Measurements from ENCODE around the gene JAML. TPM values are rescaled to one million over a fixed set of nuclear protein-coding genes. Genes with fewer than 3 reads are reported as not detected.
A peak's percentile ranks its signal among the peaks of the same experiment; 100 is the strongest.

The JAML gene
- total and polyA plus RNA-seq, 9 of the 15 experiments (the other 6 are each of a cell fraction or from before 2014, with no cell fraction given), result 0.05 to 0.32 (median 0.22) TPM; not detected in 4

- Histone ChIP-seq H4K20me1 (replicated peaks; ENCODE audit: control insufficient read depth, insufficient read depth, low read length) (no peaks in the 10 kb centered on the region), H3K79me2 (ENCODE audit: control insufficient read depth, insufficient read depth, low read length) (no peaks in the 10 kb centered on the region), H3K9me3 (replicated peaks; ENCODE audit: control insufficient read depth, insufficient read depth, low read depth, low read length) (no peaks in the 10 kb centered on the region), H3K4me1 (replicated peaks in 1 of 2; ENCODE audit: control insufficient read depth in 2 of 2, insufficient read depth in 2 of 2, low read length in 2 of 2) (no peaks in the 10 kb centered on the region), H3K9ac (ENCODE audit: insufficient read depth in 1 of 2, low read depth in 2 of 2, low read length in 2 of 2) (no peak overlapping the region), H2AFZ (ENCODE audit: low read depth, low read length) (no peak overlapping the region), H3K9me1 (ENCODE audit: control insufficient read depth, insufficient read depth, low read length) (no peaks in the 10 kb centered on the region), H3K27me3 (ENCODE audit: control insufficient read depth in 2 of 2, insufficient read depth in 2 of 2, low read length in 2 of 2) (peaks cover 8 to 22% of the 10 kb centered on the region in 2 experiments; a peak in 4 of 5 replicates), H3K36me3 (ENCODE audit: control insufficient read depth, insufficient read depth, low read length) (no peaks in the 10 kb centered on the region), H3K27ac (ENCODE audit: extremely low read depth, low read depth, low read length) (no peak overlapping the region), H3K4me3 (no peak overlapping the region), H3K4me2 (ENCODE audit: insufficient read depth, low read length) (no peak overlapping the region)
- intact Hi-C loops (cut with micrococcal nuclease) (no loop called here), in situ Hi-C loops (cut with MboI) (no loop called here)
- BruUV-seq (replicated peaks), result no TSS peak
- ATAC-seq, result no peak
- FAIRE-seq, result no peak
- no peak for DNase-seq (ENCODE audit: extremely low read depth in 1 of 4, low spot score in 3 of 4)
- ChIA-PET POLR2A (no interaction called here), CTCF (ENCODE audit: low intra/inter-chr PET ratio) (no interaction called here)
- 31% methylated on average over 9 of the region's 9 CpGs for WGBS (ENCODE audit: insufficient coverage, low coverage, missing lambda C conversion rate)
- 0 out of 2 replicates have a peak, but pooled peaks have one; percentile 3 for TF ChIP-seq CBFA2T3 (IDR thresholded peaks at IDR 0.05)
- no peak for TF ChIP-seq SIN3A (IDR thresholded peaks at IDR 0.05; ENCODE audit: borderline replicate concordance in 2 of 2, control insufficient read depth in 1 of 2, low read depth in 2 of 2, low read length in 2 of 2)
Observed at GRCh38 chr11:118205606-118206378, 19.0 kb downstream of the JAML start.

DNA sequence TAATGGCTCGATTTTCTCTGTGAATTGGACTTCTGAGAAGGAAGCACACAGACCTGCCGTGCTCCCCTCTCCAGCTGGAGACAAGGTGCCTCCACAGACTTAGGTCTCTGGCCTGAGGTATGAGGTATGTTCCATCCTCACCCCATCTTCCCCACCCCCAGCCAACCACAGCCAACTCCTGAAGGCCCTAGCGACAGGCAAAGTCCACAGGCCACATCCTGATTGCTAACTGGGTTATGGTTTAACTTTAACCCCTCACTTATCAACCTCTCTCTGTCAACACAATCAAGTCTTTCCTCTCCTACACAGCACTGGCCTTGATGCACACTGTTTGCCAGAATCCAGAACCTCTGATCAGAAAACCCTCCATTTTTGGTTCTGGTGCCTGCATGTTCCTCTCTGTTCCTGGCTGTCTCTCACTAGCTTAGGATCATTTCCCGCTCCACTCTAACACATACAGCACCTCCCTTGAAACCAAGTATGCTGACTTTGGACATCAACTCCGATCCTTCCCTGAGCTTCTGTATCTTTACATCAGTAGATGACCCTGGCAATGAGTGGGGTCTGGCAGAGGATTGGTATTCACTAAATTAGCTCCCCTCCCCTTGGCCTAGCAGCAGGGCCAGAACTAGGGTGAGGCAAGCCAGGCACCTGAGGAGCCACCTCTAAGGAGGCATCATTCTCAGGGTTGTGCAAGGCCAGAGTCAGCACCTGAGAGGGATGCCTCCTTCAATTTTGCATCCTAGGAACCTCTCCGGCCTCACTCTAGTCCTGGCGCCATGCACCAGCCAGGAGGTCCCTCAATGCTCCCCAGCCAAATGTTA lies 22.0 kb downstream of the JAML start:
- FAIRE-seq, result no peak
- Histone ChIP-seq H3K4me1 (replicated peaks in 1 of 2; ENCODE audit: control insufficient read depth in 2 of 2, insufficient read depth in 2 of 2, low read length in 2 of 2) (0 out of 5 replicates have a peak, but pooled peaks cover 0 to 3% of the 10 kb centered on the region in 2 experiments), H4K20me1 (replicated peaks; ENCODE audit: control insufficient read depth, insufficient read depth, low read length) (no peaks in the 10 kb centered on the region), H3K9me3 (replicated peaks; ENCODE audit: control insufficient read depth, insufficient read depth, low read depth, low read length) (no peaks in the 10 kb centered on the region), H3K27ac (ENCODE audit: extremely low read depth, low read depth, low read length) (no peak overlapping the region), H3K4me3 (no peak overlapping the region), H3K36me3 (ENCODE audit: control insufficient read depth, insufficient read depth, low read length) (no peaks in the 10 kb centered on the region), H3K4me2 (ENCODE audit: insufficient read depth, low read length) (no peak overlapping the region), H3K27me3 (ENCODE audit: control insufficient read depth in 2 of 2, insufficient read depth in 2 of 2, low read length in 2 of 2) (peaks cover 0 to 23% of the 10 kb centered on the region in 2 experiments; a peak in 3 of 5 replicates), H3K9me1 (ENCODE audit: control insufficient read depth, insufficient read depth, low read length) (no peaks in the 10 kb centered on the region), H3K9ac (ENCODE audit: insufficient read depth in 1 of 2, low read depth in 2 of 2, low read length in 2 of 2) (no peak overlapping the region), H3K79me2 (ENCODE audit: control insufficient read depth, insufficient read depth, low read length) (no peaks in the 10 kb centered on the region), H2AFZ (ENCODE audit: low read depth, low read length) (no peak overlapping the region)
- intact Hi-C loops (cut with micrococcal nuclease), result loop anchor here (5.0 kb wide), 1 partner anchor 54 kb away; no protein-coding TSS in a partner anchor
- TF ChIP-seq XRCC5 (IDR thresholded peaks at IDR 0.05; ENCODE audit: low read depth, low read length) (no peak), HMBOX1 (IDR thresholded peaks at IDR 0.05) (peak; percentile 78), NR2C2 (CRISPR knock-in tag; IDR thresholded peaks at IDR 0.05) (no peak), NR2C2 (tag; IDR thresholded peaks at IDR 0.05) (peak; percentile 49; the same call in 1 of the 2 replicates)
- 9% methylated on average over 7 of the region's 7 CpGs for WGBS (ENCODE audit: insufficient coverage, low coverage, missing lambda C conversion rate)
- in situ Hi-C loops (cut with MboI), result no loop called here
- POLR2A ChIA-PET, result interaction anchor here (1.3 kb wide), 1 partner anchor 9 kb away, joined by 3 read pairs; no protein-coding TSS in a partner anchor
- CTCF ChIA-PET (ENCODE audit: low intra/inter-chr PET ratio), result no interaction called here
- no TSS peak for BruUV-seq (replicated peaks)
- DNase-seq (ENCODE audit: extremely low read depth in 1 of 4, low spot score in 3 of 4), result no peak
- ATAC-seq, result no peak
